ENCODE data around the gene HINFP.
"Not testable (repeated sequence)": the region's sequence is repeated elsewhere in the genome, so short reads cannot be mapped to it uniquely, and the experiment has no call there.

The HINFP gene

DNA sequence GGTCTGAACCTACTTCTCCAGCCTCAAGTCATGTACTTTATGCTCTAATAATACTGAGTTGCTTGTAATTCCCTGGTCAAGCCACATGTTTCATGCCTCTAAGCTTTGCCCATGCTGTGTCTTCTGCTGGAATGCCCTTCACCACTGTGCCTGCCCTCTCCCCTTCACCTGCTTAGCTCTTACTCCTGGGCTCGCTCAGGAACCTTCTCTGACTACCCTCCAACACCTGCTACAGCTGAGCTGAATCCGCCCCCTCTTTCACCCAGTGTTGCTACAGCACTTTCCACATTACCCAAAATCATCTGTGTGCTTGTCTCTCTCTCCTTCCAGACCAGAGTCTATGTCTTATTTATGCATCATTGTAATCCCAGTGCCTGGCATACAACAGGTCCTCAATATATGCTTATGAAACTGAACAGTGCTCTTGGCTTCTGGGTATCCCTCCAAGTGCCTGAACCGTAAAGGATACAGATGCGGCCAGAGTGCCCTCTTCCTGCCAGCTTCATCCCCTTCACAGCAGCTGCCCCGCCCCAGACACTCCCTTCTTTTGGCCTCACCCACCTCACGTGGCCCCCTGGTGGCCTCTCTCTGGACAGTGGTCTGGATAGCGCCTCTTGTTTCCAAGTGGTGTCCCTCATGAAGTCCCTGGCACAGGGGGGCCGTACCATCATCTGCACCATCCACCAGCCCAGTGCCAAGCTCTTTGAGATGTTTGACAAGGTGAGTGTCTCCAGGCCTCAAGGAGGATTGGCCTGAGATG lies 34.5 kb downstream of the HINFP start:
- DNase-seq (ENCODE audit: low read depth in 2 of 2, low spot score in 1 of 2) = no peak

DNA sequence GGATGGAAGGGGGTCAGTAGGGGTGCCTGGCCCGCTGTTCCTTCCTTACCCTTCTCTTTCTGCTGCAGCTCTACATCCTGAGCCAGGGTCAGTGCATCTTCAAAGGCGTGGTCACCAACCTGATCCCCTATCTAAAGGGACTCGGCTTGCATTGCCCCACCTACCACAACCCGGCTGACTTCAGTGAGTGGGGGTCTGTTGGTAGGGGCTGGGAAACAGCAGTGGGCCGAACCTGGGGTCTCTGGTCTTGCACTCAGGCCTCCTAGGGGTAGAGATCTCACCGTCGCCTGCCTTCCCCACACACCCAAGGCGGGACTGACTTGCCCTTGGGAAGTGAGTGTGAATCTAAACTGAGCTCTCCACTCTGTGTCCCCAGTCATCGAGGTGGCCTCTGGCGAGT lies 35.1 kb downstream of the HINFP start:
- DNase-seq (ENCODE audit: low read depth in 2 of 2, low spot score in 1 of 2) = no peak

DNA sequence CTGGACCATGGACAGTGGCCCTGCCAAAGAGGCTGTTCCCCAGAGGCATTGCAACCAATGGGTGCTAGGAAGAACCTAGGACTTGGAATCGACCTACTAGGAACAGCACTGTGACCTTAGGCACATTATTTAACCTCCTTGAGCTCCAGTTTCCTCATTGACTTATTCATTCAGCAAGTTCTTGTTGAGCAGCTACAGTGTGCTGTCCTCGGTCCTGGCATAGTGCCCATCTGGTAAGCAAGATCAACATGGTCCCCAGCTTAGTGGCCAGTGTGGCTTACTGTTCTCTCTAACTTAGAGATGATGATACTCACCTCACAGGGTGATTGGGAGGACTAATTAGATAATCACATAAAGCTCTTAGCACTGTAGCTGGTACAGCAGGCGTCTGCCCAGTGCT lies 35.7 kb downstream of the HINFP start:
- no peak for DNase-seq (ENCODE audit: low read depth in 2 of 2, low spot score in 1 of 2)

DNA sequence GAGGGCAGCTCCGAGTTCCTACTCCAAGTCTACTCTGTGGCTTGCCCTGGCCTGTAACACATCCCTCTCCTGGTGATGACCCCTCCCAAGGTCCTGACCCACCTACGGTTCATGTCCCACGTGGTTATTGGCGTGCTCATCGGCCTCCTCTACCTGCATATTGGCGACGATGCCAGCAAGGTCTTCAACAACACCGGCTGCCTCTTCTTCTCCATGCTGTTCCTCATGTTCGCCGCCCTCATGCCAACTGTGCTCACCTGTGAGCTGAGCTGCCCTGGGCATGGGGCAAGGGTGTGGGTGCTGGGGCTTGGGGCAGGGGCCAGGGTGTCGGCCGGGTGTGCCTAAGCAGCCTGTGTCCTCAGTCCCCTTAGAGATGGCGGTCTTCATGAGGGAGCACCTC lies 37.1 kb downstream of the HINFP start:
- DNase-seq (ENCODE audit: low read depth in 2 of 2, low spot score in 1 of 2) = no peak

DNA sequence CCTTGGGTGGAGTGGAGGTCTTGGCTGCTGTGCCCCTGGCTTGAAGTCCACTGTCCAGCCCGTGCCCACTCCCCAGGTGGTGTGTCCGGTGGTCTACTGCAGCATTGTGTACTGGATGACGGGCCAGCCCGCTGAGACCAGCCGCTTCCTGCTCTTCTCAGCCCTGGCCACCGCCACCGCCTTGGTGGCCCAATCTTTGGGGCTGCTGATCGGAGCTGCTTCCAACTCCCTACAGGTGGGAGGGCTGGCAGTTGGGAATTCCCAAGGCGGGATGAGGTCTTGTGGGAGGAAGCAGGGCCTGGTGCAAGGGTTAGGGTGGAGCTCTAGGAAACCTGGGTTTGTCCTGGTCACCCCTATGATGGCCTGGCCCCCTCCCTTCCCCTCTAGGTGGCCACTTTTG lies 38.8 kb downstream of the HINFP start:
- no peak for DNase-seq (ENCODE audit: low read depth in 2 of 2, low spot score in 1 of 2)

DNA sequence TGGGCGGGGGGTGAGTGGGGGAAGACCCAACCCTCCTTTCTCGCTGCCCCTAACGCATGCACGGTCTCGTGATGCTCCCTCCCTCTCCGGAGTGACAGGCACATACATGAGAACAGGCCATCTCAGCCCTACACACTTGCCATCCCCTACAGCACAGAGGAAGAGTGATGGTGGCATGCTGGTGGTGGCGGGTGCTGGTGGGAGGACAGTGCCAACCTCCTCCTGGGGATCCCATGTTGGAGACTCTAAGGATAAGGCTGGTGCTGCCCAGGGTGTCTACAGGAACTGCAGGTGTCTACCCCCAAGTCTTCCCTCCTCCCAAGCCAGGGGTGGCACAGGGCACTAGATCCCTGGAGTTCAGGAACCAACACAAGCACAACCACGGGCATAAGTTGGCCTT lies 40.5 kb downstream of the HINFP start:
- DNase-seq (ENCODE audit: low read depth in 2 of 2, low spot score in 1 of 2) = no peak

DNA sequence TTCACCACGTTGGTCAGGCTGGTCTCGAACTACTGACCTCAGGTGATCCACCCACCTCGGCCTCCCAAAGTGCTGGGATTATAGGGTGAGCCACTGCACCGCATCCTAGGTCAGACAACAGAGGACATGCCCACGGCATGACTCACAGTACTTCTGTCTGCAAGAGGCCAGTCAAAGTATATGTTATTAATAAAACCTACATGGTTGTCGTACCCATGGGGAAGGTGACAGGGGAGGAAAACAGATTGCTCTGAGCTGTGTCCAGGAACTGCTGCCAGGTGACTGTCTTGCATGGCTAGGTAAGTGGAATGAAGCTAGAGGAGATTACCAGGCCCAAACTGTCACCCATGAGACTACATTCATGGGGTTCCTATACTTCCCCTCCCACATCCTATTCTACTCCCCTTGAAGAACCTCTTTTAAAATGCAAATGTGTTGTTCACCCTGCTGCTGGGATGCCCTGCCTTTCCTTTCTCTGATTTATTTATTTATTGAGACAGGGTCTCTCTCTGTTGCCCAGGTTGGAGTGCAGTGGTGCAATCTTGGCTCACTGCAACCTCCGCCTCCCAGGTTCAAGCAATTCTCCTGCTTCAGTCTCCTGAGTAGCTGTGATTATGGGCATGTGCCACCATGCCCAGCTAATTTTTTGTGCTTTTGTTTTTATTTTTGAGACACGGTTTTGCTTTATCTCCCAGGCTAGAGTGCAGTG lies 45.1 kb downstream of the HINFP start:
- no peak for DNase-seq (ENCODE audit: low read depth in 2 of 2, low spot score in 1 of 2)

DNA sequence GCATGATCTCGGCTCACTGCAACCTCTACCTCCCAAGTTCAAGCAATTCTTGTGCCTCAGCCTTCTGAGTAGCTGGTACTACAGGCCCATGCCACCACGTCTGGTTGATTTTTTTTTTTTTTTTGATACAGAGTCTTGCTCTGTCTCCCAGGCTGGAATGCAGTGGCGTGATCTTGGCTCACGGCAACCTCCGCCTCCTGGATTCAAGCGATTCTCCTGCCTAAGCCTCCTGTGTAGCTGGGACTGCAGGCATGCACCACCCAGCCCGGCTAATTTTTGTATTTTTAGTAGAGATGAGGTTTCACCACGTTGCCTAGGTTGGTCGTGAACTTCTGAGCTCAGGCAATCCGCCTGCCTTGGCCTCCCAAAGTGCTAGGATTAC lies 45.7 kb downstream of the HINFP start:
- DNase-seq (ENCODE audit: low read depth in 2 of 2, low spot score in 1 of 2) = not testable (repeated sequence)

DNA sequence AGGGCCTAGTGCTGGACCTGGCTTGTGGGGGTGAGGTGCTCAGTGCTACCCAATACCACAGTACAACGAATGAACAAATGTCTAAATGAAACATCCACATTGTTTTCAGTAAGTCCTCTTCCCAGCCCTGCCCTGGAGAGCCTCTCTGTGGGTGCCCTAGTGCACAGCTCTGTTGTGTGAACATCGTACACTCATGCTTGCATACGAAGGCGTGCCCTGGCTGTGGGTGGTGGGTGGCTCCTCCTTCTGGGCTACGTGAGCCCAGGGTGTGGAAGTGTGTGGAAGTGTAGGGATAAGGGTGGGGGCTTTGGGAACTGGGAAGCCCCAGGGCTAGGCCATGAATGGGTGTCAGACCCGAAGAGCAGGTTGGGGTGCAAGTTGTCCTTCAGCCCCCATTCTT lies 46.6 kb downstream of the HINFP start:
- no peak for DNase-seq (ENCODE audit: low read depth in 2 of 2, low spot score in 1 of 2)

DNA sequence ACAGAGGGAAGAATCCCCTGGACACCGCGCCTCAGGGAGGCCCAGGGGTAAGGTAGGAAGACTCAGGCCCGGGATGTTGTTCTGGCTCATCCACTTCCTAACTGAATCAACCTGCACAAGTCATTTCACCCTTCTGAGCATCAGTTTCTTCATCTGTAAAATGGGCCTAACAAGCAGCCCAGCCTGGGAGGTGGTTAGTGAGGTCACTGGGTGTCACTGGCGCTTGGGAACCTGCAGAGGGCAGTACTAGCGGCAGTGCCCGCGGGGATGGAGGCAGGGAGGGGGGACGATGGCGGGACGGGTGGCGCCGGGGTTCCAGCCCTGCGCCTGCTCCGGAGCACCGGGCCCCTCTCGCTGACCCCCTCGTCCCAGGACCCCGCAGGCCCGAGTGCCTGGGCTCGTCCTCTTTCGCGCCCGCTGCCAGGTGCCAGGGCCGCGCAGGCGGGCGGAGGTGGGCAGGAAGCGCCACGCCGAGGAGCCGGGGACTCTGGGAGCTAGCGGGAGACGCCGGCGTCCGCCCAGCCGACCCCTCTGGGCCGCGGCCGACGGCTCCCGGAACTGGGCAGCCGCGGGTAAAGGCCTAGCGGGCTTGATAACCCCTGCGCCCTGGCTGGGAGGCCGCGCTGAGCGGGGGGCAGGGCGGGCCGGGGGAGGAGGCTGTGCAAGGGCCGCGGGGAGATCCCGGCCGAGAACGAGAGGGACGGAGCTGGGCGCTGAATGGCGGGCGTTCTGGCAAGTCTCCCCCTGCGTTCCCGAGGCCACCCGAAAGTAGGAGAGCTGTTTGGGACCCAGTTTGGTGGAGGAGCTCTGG lies 47.3 kb downstream of the HINFP start, which contains the start of gene NLRX1:
Gene NLRX1, plus strand, starts transcription at position 255 of the 811 bp plus-strand sequence. CDS start 2,679 bp downstream, outside the sequence.
- peak; percentile 68 to 72 for DNase-seq (ENCODE audit: low read depth in 2 of 2, low spot score in 1 of 2)

DNA sequence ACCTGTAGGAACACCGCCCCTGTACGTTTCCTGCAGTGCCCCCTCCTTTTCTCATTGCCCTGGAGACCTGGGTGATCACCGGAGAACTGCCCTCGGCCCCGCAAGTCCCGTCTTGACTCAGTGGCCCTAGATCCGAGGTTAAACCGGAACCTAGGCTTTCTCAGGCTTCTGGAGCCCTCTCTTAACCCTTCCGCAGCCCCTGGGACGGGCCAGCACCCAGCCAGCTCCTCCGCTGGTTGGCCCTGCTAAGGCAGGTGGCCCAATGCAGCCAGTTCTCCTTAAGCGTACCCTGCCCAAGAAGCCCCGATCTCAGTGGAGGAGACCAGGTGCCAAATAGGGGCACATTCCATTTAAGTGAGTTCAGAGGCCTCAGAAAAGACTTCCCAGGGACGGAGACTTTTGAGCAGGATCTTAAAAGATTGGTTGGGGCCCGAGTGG lies 47.9 kb downstream of the HINFP start:
- no peak for DNase-seq (ENCODE audit: low read depth in 2 of 2, low spot score in 1 of 2)

DNA sequence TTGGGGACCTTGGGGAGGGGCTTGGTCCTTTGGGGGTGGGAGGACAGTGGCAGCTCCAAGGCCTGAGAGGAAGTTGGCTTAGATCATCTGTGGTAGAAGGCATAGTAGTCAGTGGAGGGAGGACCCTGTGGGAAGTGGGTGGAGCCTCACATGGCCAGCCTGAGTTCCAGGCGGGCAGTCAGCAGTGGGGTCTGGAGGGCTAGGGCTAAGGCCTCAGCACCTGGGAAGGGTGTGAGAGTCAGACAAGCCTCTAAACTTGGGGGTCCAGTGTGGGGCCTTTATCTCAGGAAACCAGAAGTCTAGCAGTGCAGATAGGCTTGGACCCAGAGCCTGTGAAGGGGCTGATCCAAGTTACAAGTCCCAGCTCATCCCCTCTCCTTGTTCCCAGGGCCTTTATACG lies 51.1 kb downstream of the HINFP start:
- DNase-seq (ENCODE audit: low read depth in 2 of 2, low spot score in 1 of 2) = no peak

DNA sequence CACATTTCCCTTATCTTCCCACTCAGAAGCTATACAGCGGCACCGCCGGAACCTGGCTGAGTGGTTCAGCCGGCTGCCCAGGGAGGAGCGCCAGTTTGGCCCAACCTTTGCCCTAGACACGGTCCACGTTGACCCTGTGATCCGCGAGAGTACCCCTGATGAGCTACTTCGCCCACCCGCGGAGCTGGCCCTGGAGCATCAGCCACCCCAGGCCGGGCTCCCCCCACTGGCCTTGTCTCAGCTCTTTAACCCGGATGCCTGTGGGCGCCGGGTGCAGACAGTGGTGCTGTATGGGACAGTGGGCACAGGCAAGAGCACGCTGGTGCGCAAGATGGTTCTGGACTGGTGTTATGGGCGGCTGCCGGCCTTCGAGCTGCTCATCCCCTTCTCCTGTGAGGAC lies 52.1 kb downstream of the HINFP start:
- no peak for DNase-seq (ENCODE audit: low read depth in 2 of 2, low spot score in 1 of 2)

DNA sequence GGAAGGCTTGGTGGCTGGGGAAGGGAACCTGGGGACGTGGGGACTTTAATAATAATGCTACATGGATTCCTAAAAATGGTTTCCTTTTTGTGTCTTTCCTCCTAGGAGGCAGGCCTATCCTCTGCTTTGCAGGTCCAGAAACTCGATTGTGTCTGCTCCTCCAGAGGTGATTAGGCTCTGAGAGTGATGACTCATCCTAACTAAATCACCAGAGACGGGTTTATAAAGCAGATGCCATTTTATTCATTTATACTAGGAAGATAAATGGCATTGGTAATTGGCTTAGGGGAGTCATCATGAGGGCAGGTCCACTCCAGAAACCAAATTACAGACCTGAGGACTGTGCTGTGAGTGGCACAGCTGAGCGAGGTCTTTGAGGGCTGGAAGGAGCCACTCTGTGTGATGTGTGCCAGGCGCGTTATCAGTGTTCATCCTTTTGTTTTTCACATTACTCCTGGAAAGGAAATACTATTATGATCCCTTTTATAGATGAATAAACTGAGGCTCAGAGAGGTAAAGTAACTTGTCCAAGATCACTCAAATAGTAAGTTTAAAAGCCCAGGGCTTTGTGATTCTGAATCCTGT lies 54.2 kb downstream of the HINFP start:
- no peak for DNase-seq (ENCODE audit: low read depth in 2 of 2, low spot score in 1 of 2)

DNA sequence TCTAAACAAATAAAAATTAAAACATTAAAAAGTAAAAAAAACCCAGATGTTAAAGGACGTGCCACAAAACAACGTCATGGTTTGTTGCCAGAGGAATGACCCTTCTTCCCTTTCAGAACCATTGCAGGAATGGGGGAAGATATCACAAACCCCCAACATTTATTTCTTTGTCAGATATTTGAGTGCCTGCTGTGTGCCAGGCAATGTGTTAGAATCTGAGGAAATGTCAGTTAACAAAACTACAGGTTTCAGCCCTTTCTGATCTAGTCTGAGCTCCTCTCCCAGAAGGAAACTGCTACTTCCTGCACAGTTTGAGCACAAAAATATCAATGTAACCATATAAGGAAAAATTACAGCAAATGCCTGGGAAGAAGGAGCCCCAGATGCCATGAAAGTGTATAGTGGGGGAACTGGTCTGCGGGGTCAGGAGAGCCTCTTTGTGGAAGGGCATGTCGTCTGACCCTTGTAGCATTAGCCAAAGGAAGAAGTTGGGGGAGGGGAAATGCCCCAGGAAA lies 56.8 kb downstream of the HINFP start:
- no peak for DNase-seq (ENCODE audit: low read depth in 2 of 2, low spot score in 1 of 2)

DNA sequence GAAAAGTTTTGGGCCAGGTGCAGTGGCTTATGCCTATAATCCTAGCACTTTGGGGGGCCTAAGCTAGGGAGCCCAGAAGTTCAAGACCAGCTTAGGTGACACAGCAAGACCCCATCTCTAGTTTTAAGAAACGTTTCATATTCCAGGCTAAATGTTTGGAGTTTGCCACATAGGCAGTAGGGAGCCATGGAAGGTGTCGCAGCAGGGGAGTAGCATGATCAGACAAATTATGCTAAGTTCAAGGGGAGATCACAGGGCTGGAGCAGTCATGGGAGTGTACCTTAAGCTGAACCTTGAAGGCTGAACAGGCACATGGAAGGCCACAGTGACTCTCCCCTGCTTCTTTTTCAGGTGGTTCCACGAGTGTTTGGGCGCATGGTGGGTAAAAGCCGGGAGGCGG lies 58.0 kb downstream of the HINFP start:
- no peak for DNase-seq (ENCODE audit: low read depth in 2 of 2, low spot score in 1 of 2)

DNA sequence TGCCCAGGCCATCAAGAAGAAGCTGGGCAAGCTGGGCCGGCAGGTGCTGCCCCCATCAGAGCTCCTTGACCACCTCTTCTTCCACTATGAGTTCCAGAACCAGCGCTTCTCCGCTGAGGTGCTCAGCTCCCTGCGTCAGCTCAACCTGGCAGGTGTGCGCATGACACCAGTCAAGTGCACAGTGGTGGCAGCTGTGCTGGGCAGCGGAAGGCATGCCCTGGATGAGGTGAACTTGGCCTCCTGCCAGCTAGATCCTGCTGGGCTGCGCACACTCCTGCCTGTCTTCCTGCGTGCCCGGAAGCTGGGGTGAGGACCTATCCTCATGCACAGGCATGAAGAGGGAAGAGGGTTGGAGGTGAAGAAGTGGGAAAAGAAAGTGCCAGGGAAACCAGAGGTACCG lies 58.6 kb downstream of the HINFP start:
- DNase-seq (ENCODE audit: low read depth in 2 of 2, low spot score in 1 of 2) = no peak

DNA sequence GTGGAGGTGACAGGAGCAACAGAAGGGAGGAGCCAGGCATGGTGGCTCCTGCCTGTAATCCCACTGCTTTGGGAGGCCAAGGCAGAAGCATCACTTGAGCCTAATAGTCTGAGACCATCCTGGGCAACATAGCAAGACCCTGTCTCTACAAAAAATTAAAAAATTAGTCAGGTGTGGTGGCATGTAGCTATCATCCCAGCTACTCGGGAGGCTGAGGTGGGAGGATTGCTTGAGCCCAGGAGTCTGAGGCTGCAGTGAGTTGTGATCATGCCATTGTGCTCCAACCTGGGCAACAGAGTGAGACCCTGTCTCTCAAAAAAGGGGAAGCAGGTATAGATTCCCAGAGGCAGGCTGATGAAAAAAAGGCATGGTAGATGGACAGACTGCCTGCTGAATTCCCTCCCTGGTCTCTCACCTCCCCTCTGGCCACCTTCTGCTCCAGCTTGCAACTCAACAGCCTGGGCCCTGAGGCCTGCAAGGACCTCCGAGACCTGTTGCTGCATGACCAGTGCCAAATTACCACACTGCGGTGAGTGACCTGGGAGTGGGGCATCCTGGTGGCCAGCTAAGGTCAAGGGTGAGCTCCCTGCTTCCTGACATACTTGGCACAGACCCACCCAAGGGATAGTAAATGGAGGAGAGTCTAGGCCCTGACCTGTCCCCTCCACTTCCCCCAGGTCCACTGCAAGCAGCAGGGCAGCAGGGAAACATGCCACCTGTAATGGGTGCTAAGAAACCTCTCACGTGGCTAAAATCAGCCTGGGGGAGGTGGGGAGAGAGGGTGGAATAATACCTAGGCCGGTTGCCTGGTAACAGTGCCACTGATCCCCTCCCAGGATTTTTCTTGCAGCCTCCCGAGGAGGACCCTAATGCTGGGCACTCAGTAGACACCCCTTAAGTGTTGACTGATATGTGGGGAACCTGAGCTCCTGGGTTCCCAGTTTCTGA lies 59.6 kb downstream of the HINFP start:
- DNase-seq (ENCODE audit: low read depth in 2 of 2, low spot score in 1 of 2) = no peak

DNA sequence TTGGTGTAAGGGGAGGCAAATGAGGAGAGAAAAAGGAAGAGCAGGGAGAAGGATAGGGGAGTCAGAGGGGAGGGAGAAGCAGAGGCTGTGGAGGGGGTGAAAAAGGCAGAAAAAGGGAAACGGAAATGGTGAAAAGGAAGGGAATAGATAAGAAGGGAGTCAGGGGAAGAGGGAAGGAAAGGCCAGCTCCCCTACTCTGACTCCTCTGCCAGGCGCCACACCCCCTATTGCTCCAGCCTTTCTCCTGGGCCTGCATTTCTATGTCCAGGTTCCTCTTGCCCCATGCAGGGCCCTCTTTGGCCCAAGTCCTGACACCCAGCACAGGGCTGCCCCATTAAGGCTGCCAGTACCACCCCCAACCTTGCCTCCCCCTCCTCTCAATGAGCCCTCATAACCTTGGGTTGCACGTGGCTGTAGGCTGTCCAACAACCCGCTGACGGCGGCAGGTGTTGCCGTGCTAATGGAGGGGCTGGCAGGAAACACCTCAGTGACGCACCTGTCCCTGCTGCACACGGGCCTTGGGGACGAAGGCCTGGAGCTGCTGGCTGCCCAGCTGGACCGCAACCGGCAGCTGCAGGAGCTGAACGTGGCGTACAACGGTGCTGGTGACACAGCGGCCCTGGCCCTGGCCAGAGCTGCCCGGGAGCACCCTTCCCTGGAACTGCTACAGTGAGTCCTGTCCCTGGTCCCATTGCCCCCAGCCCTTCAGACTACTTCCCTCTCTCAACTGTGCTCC lies 60.5 kb downstream of the HINFP start:
- no peak for DNase-seq (ENCODE audit: low read depth in 2 of 2, low spot score in 1 of 2)

Measured in stimulated activated CD8-positive, alpha-beta memory T cell treated with anti-CD3 and anti-CD28 coated beads, Interleukin-4, amount 100 ng/mL, for 4 hours (primary cell).